GM12878 (cell line): ENCODE results near the gene USP25. TPM values are rescaled to one million over a fixed set of nuclear protein-coding genes. Genes with fewer than 3 reads are reported as not detected.

Source experiments
- ATAC-seq: fragments of 200-7000 bp; cut with Tn5 transposase; 3 replicates; pipeline ENCODE4 v1.9.1; 2020; ENCODE audit warnings: mild to moderate bottlenecking, moderate library complexity
- BruUV-seq: library from RNA; stranded (reverse); fragments of 400-500 nt; replicated peaks from 2 replicates; lab custom pipeline; 2021; lab: Mats Ljungman, UMichigan
- CTCF ChIA-PET: fragments of 300-600 bp; sonication (Branson Sonifier 250); formaldehyde crosslinking; extraction: SDS; loops from one replicate; lab custom pipeline; 2021; ENCODE audit warnings: inconsistent platforms; lab: Yijun Ruan, JAX
- POLR2A ChIA-PET: fragments of 350-600 bp; formaldehyde crosslinking; extraction: SDS; loops from one replicate; lab custom pipeline; 2021; ENCODE audit warnings: inconsistent platforms; lab: Charles Lee
- RAD21 ChIA-PET: fragments of 300-600 bp; sonication (Branson Sonifier 250); formaldehyde crosslinking; loops from one replicate; lab custom pipeline; 2023; ENCODE audit warnings: antibody characterized with exemption; ENCODE audit not compliant: unreplicated experiment; lab: Charles Lee
- SMC1A ChIA-PET: fragments of 300-600 bp; sonication (Branson Sonifier 250); formaldehyde crosslinking; loops from one replicate; lab custom pipeline; 2023; ENCODE audit not compliant: unreplicated experiment, uncharacterized antibody; lab: Charles Lee
- DNase-seq: peaks from one replicate; pipeline ENCODE4 v3.0.0-alpha.2; 2011; ENCODE audit warnings: low read depth, low spot score
- FAIRE-seq: peaks from 3 replicates; lab custom pipeline; 2011; peaks lifted over from hg19 to GRCh38; lab: Jason Lieb, UNC
- H2AFZ ChIP-seq: 2 replicates; pipeline ENCODE4 v1.6.0; 2011; ENCODE audit warnings: low read depth, low read length, control low read depth; ENCODE audit not compliant: control insufficient read depth
- H3K27ac ChIP-seq: 2 replicates; pipeline ENCODE4 v1.5.1; 2011; ENCODE audit warnings: control low read depth; ENCODE audit not compliant: control insufficient read depth, insufficient read depth
- H3K27me3 ChIP-seq, 2 experiments: replicated peaks in 1 of 2; 2 replicates each; pipeline versions ENCODE4 v1.6.0 to v1.6.1; 2011; ENCODE audit warnings: low read length in 1 of 2; ENCODE audit not compliant: control insufficient read depth in 2 of 2, insufficient read depth in 2 of 2
- H3K36me3 ChIP-seq, 2 experiments: 2 replicates each; pipeline ENCODE4 v1.5.1; 2011; ENCODE audit warnings: low read length in 1 of 2; ENCODE audit not compliant: control insufficient read depth in 2 of 2, insufficient read depth in 2 of 2
- H3K4me1 ChIP-seq: 2 replicates; pipeline ENCODE4 v1.6.1; 2011; ENCODE audit warnings: mild to moderate bottlenecking, low read length, moderate library complexity, mixed read lengths; ENCODE audit not compliant: control insufficient read depth, insufficient read depth
- H3K4me2 ChIP-seq: 2 replicates; pipeline ENCODE4 v1.6.0; 2011; ENCODE audit warnings: control low read depth; ENCODE audit not compliant: control insufficient read depth, insufficient read depth
- H3K4me3 ChIP-seq: fragments of 200-600 bp; sonication (generic); 2 replicates; pipeline ENCODE4 v1.5.1; 2016
- H3K79me2 ChIP-seq: 2 replicates; pipeline ENCODE4 v1.6.0; 2011; ENCODE audit warnings: low read length; ENCODE audit not compliant: control insufficient read depth, insufficient read depth
- H3K9ac ChIP-seq: 2 replicates; pipeline ENCODE4 v1.8.0; 2011; ENCODE audit warnings: low read length, control low read depth, mixed read lengths; ENCODE audit not compliant: control insufficient read depth, insufficient read depth
- H3K9me3 ChIP-seq: replicated peaks from 3 replicates; pipeline ENCODE4 v1.5.1; 2011; ENCODE audit warnings: mild to moderate bottlenecking, low read length; ENCODE audit not compliant: control insufficient read depth, insufficient read depth
- H4K20me1 ChIP-seq: 2 replicates; pipeline ENCODE4 v1.6.0; 2011; ENCODE audit not compliant: control insufficient read depth, insufficient read depth
- CREB1 ChIP-seq: IDR thresholded peaks from 2 replicates; pipeline ENCODE4 v1.6.1; 2012; ENCODE audit warnings: low read depth, mild to moderate bottlenecking, inconsistent platforms
- IKZF1 ChIP-seq: fragments of 450-650 bp; conservative IDR thresholded peaks from 2 replicates; pipeline ENCODE4 v1.6.1; 2017; ENCODE audit warnings: antibody characterized with exemption, mild to moderate bottlenecking
- NFYB ChIP-seq: IDR thresholded peaks from 2 replicates; pipeline ENCODE4 v1.6.1; 2011; ENCODE audit warnings: low read depth, mild to moderate bottlenecking, low read length, improper control_type of control experiment, moderate library complexity; ENCODE audit not compliant: insufficient read depth
- POLR2AphosphoS2 ChIP-seq: IDR thresholded peaks from 2 replicates; pipeline ENCODE4 v1.6.1; 2011; ENCODE audit warnings: low read depth, mild to moderate bottlenecking, low read length, improper control_type of control experiment, moderate library complexity
- SP1 ChIP-seq: IDR thresholded peaks from one replicate; pipeline ENCODE4 v1.6.1; 2011; ENCODE audit warnings: low read depth, low read length
- ZNF384 ChIP-seq: IDR thresholded peaks from 2 replicates; pipeline ENCODE4 v1.6.1; 2012; ENCODE audit warnings: low read depth, mild to moderate bottlenecking, low read length, improper control_type of control experiment, borderline replicate concordance
- WGBS: methylation state at CpG from one replicate; pipeline ENCODE4 v1.1.6; 2016; ENCODE audit warnings: low lambda C conversion rate; ENCODE audit not compliant: insufficient replicate concordance, insufficient coverage; ENCODE audit errors: missing lambda C conversion rate; 5-methylcytosine and 5-hydroxymethylcytosine counted together
- in situ Hi-C: fragments of 300-500 bp; cut with MboI; formaldehyde crosslinking; loops from 9 replicates; pipeline ENCODE4 v1.14.3; 2018; ENCODE audit warnings: mixed read lengths
- intact Hi-C: fragments of 100-400 bp; cut with micrococcal nuclease; formaldehyde crosslinking; loops from one replicate; pipeline ENCODE4 v1.14.2; 2022; ENCODE audit not compliant: unreplicated experiment
- polyA plus RNA-seq, 11 experiments: library from polyadenylated mRNA; depleted of rRNA in 4 of 11; unstranded in 6 of 11; stranded (reverse) in 5 of 11; fragments of >200 nt; fragmentation: Nextera tagmentation in 4 of 11; fragmentation: Illumina TruSeq in 1 of 11; extraction: Ambion mirVana in 4 of 11; extraction: Trizol in 1 of 11; gene quantifications; 1 replicate in 1 of 11; 2 replicates in 10 of 11; pipeline versions ENCODE4 v1.2.1 to v1.2.3, GENCODE V29; 2011 to 2016; ENCODE audit warnings: inconsistent platforms in 2 of 11, missing spikeins in 2 of 11, low read depth in 1 of 11
- total RNA-seq, 4 experiments: library from RNA; depleted of rRNA in 3 of 4; stranded (reverse); fragments of >200 nt in 3 of 4; fragmentation: Illumina TruSeq in 1 of 4; extraction: Trizol in 1 of 4; gene quantifications; 2 replicates each; pipeline versions ENCODE4 v1.2.1 to v1.2.3, GENCODE V29; 2013 to 2021
- TF ChIP-seq, protein P1 (sequence below): IDR thresholded peaks from 2 replicates; pipeline ENCODE4 v1.6.1; 2012; ENCODE audit warnings: improper control_type of control experiment, low read depth, low read length; ENCODE audit not compliant: insufficient replicate concordance

USP25 gene
- total and polyA plus RNA-seq, 10 of the 15 experiments (the other 5 are each of a cell fraction or from before 2014, with no cell fraction given) = 1.5 to 31.3 (median 23.4) TPM

DNA sequence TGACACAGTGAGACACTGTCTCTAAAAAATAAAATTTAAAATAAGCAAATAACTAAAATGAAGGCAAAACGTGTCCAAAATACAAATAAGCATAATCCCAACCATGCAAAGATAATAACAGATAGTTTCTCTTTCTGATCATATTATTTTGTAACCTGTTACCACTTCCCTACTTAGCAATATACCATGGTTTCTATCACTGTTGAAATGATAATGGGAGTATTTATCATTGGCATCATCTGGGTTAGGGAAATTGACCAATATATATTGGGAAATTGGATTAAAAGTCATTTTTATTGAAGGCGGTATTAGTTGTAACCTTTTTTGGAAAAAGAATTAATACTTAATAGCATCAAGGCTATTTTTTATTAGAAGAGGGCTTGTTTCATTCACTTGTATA, 47.0 kb downstream of the USP25 start:
- H2AFZ ChIP-seq = no peak overlapping the region
- no peak for DNase-seq
- 47% methylated on average over 2 of the region's 2 CpGs for WGBS
- H3K27me3 ChIP-seq = no peaks in the 10 kb centered on the region
- POLR2A ChIA-PET = no interaction called here
- in situ Hi-C loops = no loop called here
- H3K9me3 ChIP-seq = no peaks in the 10 kb centered on the region; the same call in 2 of the 3 replicates
- FAIRE-seq = peak; percentile 59
- no peak for ATAC-seq
- H3K4me1 ChIP-seq = no peaks in the 10 kb centered on the region
- H3K4me2 ChIP-seq = no peak overlapping the region
- RAD21 ChIA-PET = no interaction called here
- BruUV-seq = no TSS peak
- CTCF ChIA-PET = interaction anchor here (2.1 kb wide), 1 partner anchor 13 kb away, joined by 6 read pairs; no protein-coding TSS in a partner anchor
- H3K27ac ChIP-seq = no peak overlapping the region
- intact Hi-C loops = no loop called here
- H3K36me3 ChIP-seq = peaks cover 4 to 8% of the 10 kb centered on the region in 2 experiments; a peak in 3 of 4 replicates
- no peaks in the 10 kb centered on the region for H4K20me1 ChIP-seq
- H3K4me3 ChIP-seq = no peak overlapping the region
- TF ChIP-seq SP1 (no peak), NFYB (no peak), ZNF384 (no peak), CREB1 (no peak), POLR2AphosphoS2 (no peak), IKZF1 (no peak)
- TF ChIP-seq, protein P1, sequence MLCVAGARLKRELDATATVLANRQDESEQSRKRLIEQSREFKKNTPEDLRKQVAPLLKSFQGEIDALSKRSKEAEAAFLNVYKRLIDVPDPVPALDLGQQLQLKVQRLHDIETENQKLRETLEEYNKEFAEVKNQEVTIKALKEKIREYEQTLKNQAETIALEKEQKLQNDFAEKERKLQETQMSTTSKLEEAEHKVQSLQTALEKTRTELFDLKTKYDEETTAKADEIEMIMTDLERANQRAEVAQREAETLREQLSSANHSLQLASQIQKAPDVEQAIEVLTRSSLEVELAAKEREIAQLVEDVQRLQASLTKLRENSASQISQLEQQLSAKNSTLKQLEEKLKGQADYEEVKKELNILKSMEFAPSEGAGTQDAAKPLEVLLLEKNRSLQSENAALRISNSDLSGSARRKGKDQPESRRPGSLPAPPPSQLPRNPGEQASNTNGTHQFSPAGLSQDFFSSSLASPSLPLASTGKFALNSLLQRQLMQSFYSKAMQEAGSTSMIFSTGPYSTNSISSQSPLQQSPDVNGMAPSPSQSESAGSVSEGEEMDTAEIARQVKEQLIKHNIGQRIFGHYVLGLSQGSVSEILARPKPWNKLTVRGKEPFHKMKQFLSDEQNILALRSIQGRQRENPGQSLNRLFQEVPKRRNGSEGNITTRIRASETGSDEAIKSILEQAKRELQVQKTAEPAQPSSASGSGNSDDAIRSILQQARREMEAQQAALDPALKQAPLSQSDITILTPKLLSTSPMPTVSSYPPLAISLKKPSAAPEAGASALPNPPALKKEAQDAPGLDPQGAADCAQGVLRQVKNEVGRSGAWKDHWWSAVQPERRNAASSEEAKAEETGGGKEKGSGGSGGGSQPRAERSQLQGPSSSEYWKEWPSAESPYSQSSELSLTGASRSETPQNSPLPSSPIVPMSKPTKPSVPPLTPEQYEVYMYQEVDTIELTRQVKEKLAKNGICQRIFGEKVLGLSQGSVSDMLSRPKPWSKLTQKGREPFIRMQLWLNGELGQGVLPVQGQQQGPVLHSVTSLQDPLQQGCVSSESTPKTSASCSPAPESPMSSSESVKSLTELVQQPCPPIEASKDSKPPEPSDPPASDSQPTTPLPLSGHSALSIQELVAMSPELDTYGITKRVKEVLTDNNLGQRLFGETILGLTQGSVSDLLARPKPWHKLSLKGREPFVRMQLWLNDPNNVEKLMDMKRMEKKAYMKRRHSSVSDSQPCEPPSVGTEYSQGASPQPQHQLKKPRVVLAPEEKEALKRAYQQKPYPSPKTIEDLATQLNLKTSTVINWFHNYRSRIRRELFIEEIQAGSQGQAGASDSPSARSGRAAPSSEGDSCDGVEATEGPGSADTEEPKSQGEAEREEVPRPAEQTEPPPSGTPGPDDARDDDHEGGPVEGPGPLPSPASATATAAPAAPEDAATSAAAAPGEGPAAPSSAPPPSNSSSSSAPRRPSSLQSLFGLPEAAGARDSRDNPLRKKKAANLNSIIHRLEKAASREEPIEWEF = no peak
- SMC1A ChIA-PET = interaction anchor here (0.6 kb wide), 1 partner anchor 40 kb away, joined by 4 read pairs; no protein-coding TSS in a partner anchor
- no peaks in the 10 kb centered on the region for H3K79me2 ChIP-seq
- H3K9ac ChIP-seq = no peak overlapping the region
